ENCODE measurements around the gene IL36B. TPM values are rescaled to one million over a fixed set of nuclear protein-coding genes. Genes with fewer than 3 reads are reported as not detected.

IL36B gene
- total and polyA plus RNA-seq, 2 experiments from 2014 or later, result not detected

DNA sequence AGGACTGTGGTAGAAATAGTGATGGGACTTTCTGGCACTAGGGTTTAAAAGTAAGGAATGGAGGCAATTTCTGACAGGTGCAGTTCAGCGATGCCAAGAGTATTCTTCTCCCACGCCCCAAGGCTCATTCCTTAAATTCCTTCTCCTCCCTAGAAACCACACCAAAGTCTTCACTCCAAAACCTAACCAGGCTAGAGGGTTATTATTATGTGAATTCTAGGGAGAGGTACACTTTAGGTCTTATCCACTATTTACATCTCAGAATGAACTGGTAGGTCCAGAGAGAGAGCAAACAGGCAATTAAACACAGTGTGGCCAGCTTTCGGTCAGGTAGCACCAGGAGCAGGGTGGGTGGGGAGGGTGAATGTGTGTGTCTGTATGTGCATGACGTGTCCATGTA, 26.5 kb upstream of the IL36B start:
- Histone ChIP-seq H3K4me1 (ENCODE audit: low read depth) (no peaks in the 10 kb centered on the region), H3K27me3 (peaks cover 3% of the 10 kb centered on the region), H3K9me3 (ENCODE audit: low read depth) (no peaks in the 10 kb centered on the region), H3K36me3 (no peaks in the 10 kb centered on the region), H3K4me3 (no peak overlapping the region), H3K27ac (no peak overlapping the region)
- TF ChIP-seq, protein P1, sequence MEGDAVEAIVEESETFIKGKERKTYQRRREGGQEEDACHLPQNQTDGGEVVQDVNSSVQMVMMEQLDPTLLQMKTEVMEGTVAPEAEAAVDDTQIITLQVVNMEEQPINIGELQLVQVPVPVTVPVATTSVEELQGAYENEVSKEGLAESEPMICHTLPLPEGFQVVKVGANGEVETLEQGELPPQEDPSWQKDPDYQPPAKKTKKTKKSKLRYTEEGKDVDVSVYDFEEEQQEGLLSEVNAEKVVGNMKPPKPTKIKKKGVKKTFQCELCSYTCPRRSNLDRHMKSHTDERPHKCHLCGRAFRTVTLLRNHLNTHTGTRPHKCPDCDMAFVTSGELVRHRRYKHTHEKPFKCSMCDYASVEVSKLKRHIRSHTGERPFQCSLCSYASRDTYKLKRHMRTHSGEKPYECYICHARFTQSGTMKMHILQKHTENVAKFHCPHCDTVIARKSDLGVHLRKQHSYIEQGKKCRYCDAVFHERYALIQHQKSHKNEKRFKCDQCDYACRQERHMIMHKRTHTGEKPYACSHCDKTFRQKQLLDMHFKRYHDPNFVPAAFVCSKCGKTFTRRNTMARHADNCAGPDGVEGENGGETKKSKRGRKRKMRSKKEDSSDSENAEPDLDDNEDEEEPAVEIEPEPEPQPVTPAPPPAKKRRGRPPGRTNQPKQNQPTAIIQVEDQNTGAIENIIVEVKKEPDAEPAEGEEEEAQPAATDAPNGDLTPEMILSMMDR (IDR thresholded peaks at IDR 0.05; ENCODE audit: low read depth, low read length), result no peak
- DNase-seq (ENCODE audit: low read depth in 1 of 2, low spot score in 1 of 2), result no peak

DNA sequence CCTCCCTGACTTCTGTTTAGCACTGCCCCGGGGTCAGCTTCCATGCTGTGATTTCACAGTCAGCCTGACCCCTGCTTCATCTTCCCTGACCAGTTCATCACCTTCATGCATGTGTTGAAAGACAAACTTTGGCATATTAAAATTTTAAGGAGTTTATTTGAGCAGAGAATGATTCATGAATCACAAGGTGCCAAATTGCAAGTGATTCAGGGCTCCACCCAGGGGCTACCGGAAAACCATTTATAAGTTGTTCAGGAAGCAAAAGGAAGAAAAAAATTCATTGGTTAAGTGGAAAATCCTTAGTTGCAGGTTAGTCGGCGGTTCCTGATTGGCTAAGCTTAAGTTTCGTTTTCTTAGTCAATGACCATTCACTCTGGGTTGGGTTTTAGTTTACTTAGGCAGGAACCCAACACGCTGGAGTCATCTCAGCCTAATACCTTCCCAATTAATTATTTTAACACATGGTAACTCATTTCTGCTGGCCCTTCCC, 25.7 kb upstream of the IL36B start:
- no peak for DNase-seq (ENCODE audit: low read depth in 1 of 2, low spot score in 1 of 2)
- TF ChIP-seq, protein P1 (IDR thresholded peaks at IDR 0.05; ENCODE audit: low read depth, low read length), result no peak
- H3K9me3 ChIP-seq (ENCODE audit: low read depth), result no peaks in the 10 kb centered on the region
- H3K4me1 ChIP-seq (ENCODE audit: low read depth), result no peaks in the 10 kb centered on the region
- no peak overlapping the region for H3K27ac ChIP-seq
- peaks cover 3% of the 10 kb centered on the region for H3K27me3 ChIP-seq
- H3K4me3 ChIP-seq, result no peak overlapping the region
- no peaks in the 10 kb centered on the region for H3K36me3 ChIP-seq

- Histone ChIP-seq H3K27me3 (peaks cover 3% of the 10 kb centered on the region), H3K4me3 (no peak overlapping the region)
- DNase-seq (ENCODE audit: low read depth in 1 of 2, low spot score in 1 of 2), result no peak
Observed at GRCh38 chr2:113077921-113078320, 25.3 kb upstream of the IL36B start.

GRCh38 chr2:113076954-113077669, 24.4 kb upstream of the IL36B start:
- H3K9me3 ChIP-seq (ENCODE audit: low read depth), result no peaks in the 10 kb centered on the region
- H3K27me3 ChIP-seq, result peaks cover 3% of the 10 kb centered on the region
- no peaks in the 10 kb centered on the region for H3K4me1 ChIP-seq (ENCODE audit: low read depth)
- no peak for DNase-seq (ENCODE audit: low read depth in 1 of 2, low spot score in 1 of 2)
- TF ChIP-seq, protein P1 (IDR thresholded peaks at IDR 0.05; ENCODE audit: low read depth, low read length), result no peak
- H3K4me3 ChIP-seq, result no peak overlapping the region
- H3K27ac ChIP-seq, result no peak overlapping the region
- no peaks in the 10 kb centered on the region for H3K36me3 ChIP-seq

More at GRCh38 chr2:113077921-113078320, 25.3 kb upstream of the IL36B start:
- H3K4me1 ChIP-seq (ENCODE audit: low read depth), result no peaks in the 10 kb centered on the region
- no peaks in the 10 kb centered on the region for H3K9me3 ChIP-seq (ENCODE audit: low read depth)
- TF ChIP-seq, protein P1 (IDR thresholded peaks at IDR 0.05; ENCODE audit: low read depth, low read length), result no peak
- no peaks in the 10 kb centered on the region for H3K36me3 ChIP-seq
- H3K27ac ChIP-seq, result no peak overlapping the region

DNA sequence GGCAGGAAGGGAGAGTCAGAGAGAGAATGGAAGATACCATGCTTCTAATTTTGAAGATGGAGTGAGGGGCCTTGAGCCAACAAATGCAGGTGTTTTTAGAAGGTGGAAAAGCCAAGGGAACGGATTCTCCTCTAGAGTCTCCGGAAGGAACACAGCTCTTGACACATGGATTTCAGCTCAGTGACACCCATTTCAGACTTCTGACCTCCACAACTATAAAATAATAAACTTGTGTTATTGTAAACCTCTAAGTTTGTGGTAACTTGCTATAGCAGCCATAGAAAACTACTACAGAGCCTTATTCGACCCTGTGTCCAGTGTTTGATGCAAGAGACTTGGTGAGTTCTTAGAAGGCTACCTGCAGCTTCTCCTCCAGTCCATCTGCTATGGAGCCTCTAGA, 22.9 kb upstream of the IL36B start:
- no peak for DNase-seq (ENCODE audit: low read depth in 1 of 2, low spot score in 1 of 2)
- Histone ChIP-seq H3K27me3 (peaks cover 3% of the 10 kb centered on the region), H3K4me3 (no peak overlapping the region), H3K9me3 (ENCODE audit: low read depth) (no peaks in the 10 kb centered on the region), H3K4me1 (ENCODE audit: low read depth) (no peaks in the 10 kb centered on the region), H3K36me3 (no peaks in the 10 kb centered on the region), H3K27ac (no peak overlapping the region)
- TF ChIP-seq, protein P1 (IDR thresholded peaks at IDR 0.05; ENCODE audit: low read depth, low read length), result no peak
